Erythroblast (primary cell): ENCODE results near the gene S100PBP.

Source experiments
- GATA1 ChIP-seq: IDR thresholded peaks from 2 replicates; pipeline ENCODE4 v1.6.1; 2011; ENCODE audit warnings: low read depth, mild to moderate bottlenecking, control low read depth, low read length, moderate library complexity
- POLR2A ChIP-seq: IDR thresholded peaks from 2 replicates; pipeline ENCODE4 v1.6.1; 2011; ENCODE audit warnings: mild to moderate bottlenecking, low read length

DNA sequence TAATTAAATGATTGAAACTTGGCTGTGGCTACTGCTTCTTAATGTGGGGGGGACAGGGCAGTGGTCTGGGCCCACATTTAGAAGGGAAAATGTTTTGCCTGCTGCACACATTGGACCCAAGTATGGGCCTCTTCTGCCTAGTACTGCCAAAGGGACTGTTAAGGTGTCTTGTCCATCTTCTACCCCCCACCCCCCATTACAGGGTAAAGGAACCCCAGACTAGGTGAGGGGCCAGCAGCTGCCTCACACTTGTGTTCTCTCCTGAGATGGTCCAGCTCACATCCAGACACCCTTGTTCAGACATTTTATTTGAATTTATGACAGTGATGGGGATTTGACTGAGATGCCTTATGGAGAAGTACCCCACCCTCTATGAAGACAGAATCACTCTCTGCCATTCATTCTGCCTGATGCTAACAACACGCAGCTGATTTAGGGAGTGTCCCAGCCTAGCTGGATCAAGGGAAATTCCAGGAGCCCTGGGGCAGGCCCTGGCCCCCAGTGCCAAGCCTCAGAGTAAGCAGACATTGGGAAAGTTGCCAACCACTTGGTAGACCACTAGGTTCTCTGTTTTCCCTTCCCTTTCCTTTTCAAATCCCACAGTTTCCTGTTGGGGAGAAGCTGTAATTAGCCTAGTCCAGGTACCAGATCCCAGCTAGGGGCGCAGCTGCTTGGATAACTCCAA, 42.4 kb upstream of the S100PBP start:
- TF ChIP-seq POLR2A, result no peak
- TF ChIP-seq GATA1, result no peak
